Stomach smooth muscle (tissue), 2 donors: ENCODE data around the gene GRM1.

ENCODE experiments used
- H3K27ac ChIP-seq: one replicate; pipeline ENCODE4 v1.7.0; 2013; ENCODE audit warnings: mild to moderate bottlenecking, low read length, inconsistent platforms
- H3K27me3 ChIP-seq, 2 donors: one replicate each; pipeline ENCODE4 v1.7.0; 2013; ENCODE audit warnings: low read length in 2 of 2; ENCODE audit not compliant: insufficient read depth in 2 of 2, control insufficient read depth in 1 of 2
- H3K36me3 ChIP-seq, 2 donors: one replicate each; pipeline ENCODE4 v1.7.0; 2013; ENCODE audit warnings: low read length in 2 of 2; ENCODE audit not compliant: control insufficient read depth in 2 of 2, insufficient read depth in 2 of 2
- H3K4me1 ChIP-seq: one replicate; pipeline ENCODE4 v1.7.0; 2013; ENCODE audit warnings: low read length; ENCODE audit not compliant: control insufficient read depth, insufficient read depth
- H3K4me3 ChIP-seq, 2 donors: one replicate each; pipeline ENCODE4 v1.7.0; 2013; ENCODE audit warnings: low read length in 2 of 2
- H3K9ac ChIP-seq, 2 donors: one replicate each; pipeline ENCODE4 v1.7.0; 2013; ENCODE audit warnings: low read length in 2 of 2, mild to moderate bottlenecking in 1 of 2
- H3K9me3 ChIP-seq, 2 donors: one replicate each; pipeline ENCODE4 v1.7.0; 2013; ENCODE audit warnings: low read length in 2 of 2; ENCODE audit not compliant: control insufficient read depth in 2 of 2
- donor health status: healthy.
- donor health status: Pancreatic carcinoma.

GRM1 gene

GRCh38 chr6:146135167-146135566, 106.3 kb downstream of the GRM1 start:
- H3K27me3 ChIP-seq: no peaks in the 10 kb centered on the region

GRCh38 chr6:146146836-146147235, 118.0 kb downstream of the GRM1 start:
- no peaks in the 10 kb centered on the region for H3K4me1 ChIP-seq
- no peak overlapping the region for H3K9ac ChIP-seq
- H3K27ac ChIP-seq: no peak overlapping the region
- no peaks in the 10 kb centered on the region for H3K36me3 ChIP-seq
- no peak overlapping the region for H3K4me3 ChIP-seq
- no peaks in the 10 kb centered on the region for H3K27me3 ChIP-seq
- peaks cover 0 to 3% of the 10 kb centered on the region in 2 donors for H3K9me3 ChIP-seq

More at GRCh38 chr6:146135167-146135566, 106.3 kb downstream of the GRM1 start:
- Histone ChIP-seq H3K9ac (no peak overlapping the region), H3K36me3 (no peaks in the 10 kb centered on the region), H3K4me3 (no peak overlapping the region), H3K9me3 (no peaks in the 10 kb centered on the region), H3K4me1 (no peaks in the 10 kb centered on the region), H3K27ac (no peak overlapping the region)

GRCh38 chr6:146149770-146150169, 120.9 kb downstream of the GRM1 start:
- Histone ChIP-seq H3K4me3 (no peak overlapping the region), H3K9ac (no peak overlapping the region), H3K4me1 (no peaks in the 10 kb centered on the region), H3K36me3 (no peaks in the 10 kb centered on the region), H3K27me3 (no peaks in the 10 kb centered on the region), H3K27ac (no peak overlapping the region), H3K9me3 (no peaks in the 10 kb centered on the region)

GRCh38 chr6:146153040-146153758, 124.3 kb downstream of the GRM1 start:
- Histone ChIP-seq H3K27me3 (no peaks in the 10 kb centered on the region), H3K9me3 (no peaks in the 10 kb centered on the region), H3K9ac (no peak overlapping the region), H3K4me1 (no peaks in the 10 kb centered on the region), H3K27ac (no peak overlapping the region), H3K4me3 (no peak overlapping the region), H3K36me3 (no peaks in the 10 kb centered on the region)

- no peak overlapping the region for H3K27ac ChIP-seq
- H3K27me3 ChIP-seq: no peaks in the 10 kb centered on the region
- no peak overlapping the region for H3K4me3 ChIP-seq
- H3K9me3 ChIP-seq: no peaks in the 10 kb centered on the region
- no peak overlapping the region for H3K9ac ChIP-seq
- H3K36me3 ChIP-seq: no peaks in the 10 kb centered on the region
- no peaks in the 10 kb centered on the region for H3K4me1 ChIP-seq
These were observed 125.3 kb downstream of the GRM1 start for GRCh38 chr6:146154197-146154596.

GRCh38 chr6:146161664-146162063, 132.8 kb downstream of the GRM1 start:
- no peaks in the 10 kb centered on the region for H3K9me3 ChIP-seq
- no peak overlapping the region for H3K27ac ChIP-seq
- H3K4me3 ChIP-seq: no peak overlapping the region

GRCh38 chr6:146169872-146170271, 141.0 kb downstream of the GRM1 start:
- no peak overlapping the region for H3K27ac ChIP-seq
- H3K36me3 ChIP-seq: no peaks in the 10 kb centered on the region
- H3K27me3 ChIP-seq: no peaks in the 10 kb centered on the region
- H3K4me1 ChIP-seq: no peaks in the 10 kb centered on the region
- H3K9me3 ChIP-seq: peaks cover 0 to 4% of the 10 kb centered on the region in 2 donors
- H3K4me3 ChIP-seq: no peak overlapping the region
- no peak overlapping the region for H3K9ac ChIP-seq

More at GRCh38 chr6:146161664-146162063, 132.8 kb downstream of the GRM1 start:
- Histone ChIP-seq H3K36me3 (no peaks in the 10 kb centered on the region), H3K9ac (no peak overlapping the region), H3K4me1 (no peaks in the 10 kb centered on the region), H3K27me3 (no peaks in the 10 kb centered on the region)

GRCh38 chr6:146177785-146178184, 148.9 kb downstream of the GRM1 start:
- Histone ChIP-seq H3K9me3 (no peaks in the 10 kb centered on the region), H3K4me1 (no peaks in the 10 kb centered on the region), H3K9ac (no peak overlapping the region), H3K27ac (no peak overlapping the region), H3K27me3 (no peaks in the 10 kb centered on the region), H3K4me3 (no peak overlapping the region), H3K36me3 (no peaks in the 10 kb centered on the region)

GRCh38 chr6:146183831-146184230, 155.0 kb downstream of the GRM1 start:
- no peaks in the 10 kb centered on the region for H3K27me3 ChIP-seq
- H3K4me1 ChIP-seq: no peaks in the 10 kb centered on the region
- H3K9me3 ChIP-seq: no peaks in the 10 kb centered on the region
- H3K27ac ChIP-seq: no peak overlapping the region
- no peak overlapping the region for H3K9ac ChIP-seq
- no peak overlapping the region for H3K4me3 ChIP-seq
- H3K36me3 ChIP-seq: no peaks in the 10 kb centered on the region

GRCh38 chr6:146184701-146185100, 155.8 kb downstream of the GRM1 start:
- H3K4me1 ChIP-seq: no peaks in the 10 kb centered on the region
- no peaks in the 10 kb centered on the region for H3K9me3 ChIP-seq
- no peak overlapping the region for H3K9ac ChIP-seq
- no peak overlapping the region for H3K4me3 ChIP-seq
- H3K27ac ChIP-seq: no peak overlapping the region
- H3K36me3 ChIP-seq: no peaks in the 10 kb centered on the region
- H3K27me3 ChIP-seq: no peaks in the 10 kb centered on the region

- H3K27ac ChIP-seq: no peak overlapping the region
- H3K4me3 ChIP-seq: no peak overlapping the region
- H3K36me3 ChIP-seq: no peaks in the 10 kb centered on the region
- H3K9me3 ChIP-seq: no peaks in the 10 kb centered on the region
- H3K9ac ChIP-seq: no peak overlapping the region
- H3K4me1 ChIP-seq: no peaks in the 10 kb centered on the region
- H3K27me3 ChIP-seq: no peaks in the 10 kb centered on the region
These were observed 160.3 kb downstream of the GRM1 start for GRCh38 chr6:146189131-146189530.
